Activated CD8-positive, alpha-beta memory T cell treated with anti-CD3 and anti-CD28 coated beads for 4 hours (primary cell): ENCODE results near the gene UGT3A1.
"Not testable (repeated sequence)": the region's sequence is repeated elsewhere in the genome, so short reads cannot be mapped to it uniquely, and the experiment has no call there.

ENCODE experiments used
- DNase-seq, 2 donors: peaks; one replicate each; pipeline ENCODE4 v3.0.0-alpha.2; 2020; ENCODE audit warnings: low read depth in 2 of 2

UGT3A1 gene

DNA sequence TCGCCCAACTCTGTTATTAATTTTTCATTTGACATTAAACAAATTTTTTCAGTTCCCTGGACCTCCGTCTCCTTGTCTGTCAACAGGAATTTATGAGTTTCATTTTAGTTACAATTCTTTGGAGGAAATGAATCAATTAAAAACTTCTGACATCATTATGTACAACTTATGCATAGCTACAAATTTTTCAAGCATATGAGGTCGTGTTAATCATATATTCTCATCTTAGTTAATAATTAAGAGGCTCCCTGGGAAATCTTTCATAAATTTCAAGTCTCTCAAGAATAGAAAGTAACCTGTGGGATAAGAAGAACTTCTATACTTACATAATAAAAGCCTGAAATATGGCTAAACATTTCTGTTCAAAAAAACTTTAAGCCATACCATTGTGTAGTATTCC lies 3.4 kb downstream of the UGT3A1 start:
- DNase-seq: no peak

DNA sequence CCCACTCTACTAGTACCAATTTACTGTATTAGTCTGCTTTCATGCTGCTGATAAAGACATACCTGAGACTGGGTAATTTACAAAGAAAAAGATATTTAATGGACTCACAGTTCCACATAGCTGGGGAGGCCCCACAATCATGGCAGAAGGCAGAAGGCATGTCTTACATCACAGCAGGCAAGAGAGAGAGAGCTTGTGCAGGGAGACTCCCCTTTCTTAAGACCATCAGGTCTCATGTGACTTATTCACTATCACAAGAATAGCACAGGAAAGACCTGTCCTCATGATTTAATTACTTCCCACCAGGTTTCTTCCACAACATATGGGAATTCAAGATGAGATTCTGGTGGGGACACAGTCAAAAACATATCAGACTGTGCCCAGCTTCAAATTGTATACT lies 11.5 kb downstream of the UGT3A1 start:
- DNase-seq: no peak

DNA sequence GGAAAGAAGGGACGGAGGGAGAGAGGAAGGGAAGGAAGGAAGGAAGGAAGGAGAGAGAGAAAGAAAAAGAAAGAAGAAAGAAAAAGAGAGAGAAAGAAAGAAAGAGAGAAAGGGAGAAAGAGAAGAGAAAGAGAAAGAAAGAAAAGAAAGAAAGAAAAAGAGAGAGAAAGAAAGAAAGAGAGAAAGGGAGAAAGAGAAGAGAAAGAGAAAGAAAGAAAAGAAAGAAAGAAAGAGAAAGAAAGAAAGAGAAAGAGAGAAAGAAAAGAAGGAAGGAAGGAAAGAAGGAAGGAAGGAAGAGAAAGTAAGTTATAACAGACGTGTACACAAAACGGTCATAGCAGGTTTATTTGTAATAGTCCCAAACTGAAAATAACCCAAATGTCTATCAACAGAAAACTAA lies 14.3 kb downstream of the UGT3A1 start:
- not testable (repeated sequence) for DNase-seq

GRCh38 chr5:35974570-35974969 lies 16.6 kb downstream of the UGT3A1 start:
- DNase-seq: no peak

GRCh38 chr5:35971878-35972210 lies 19.3 kb downstream of the UGT3A1 start:
- no peak for DNase-seq

- DNase-seq: no peak
These were observed 19.9 kb downstream of the UGT3A1 start for GRCh38 chr5:35971186-35971877.

- no peak for DNase-seq
These were observed 27.8 kb downstream of the UGT3A1 start for GRCh38 chr5:35963381-35963843.

- no peak for DNase-seq
These were observed 30.9 kb downstream of the UGT3A1 start for GRCh38 chr5:35960328-35960727.

DNA sequence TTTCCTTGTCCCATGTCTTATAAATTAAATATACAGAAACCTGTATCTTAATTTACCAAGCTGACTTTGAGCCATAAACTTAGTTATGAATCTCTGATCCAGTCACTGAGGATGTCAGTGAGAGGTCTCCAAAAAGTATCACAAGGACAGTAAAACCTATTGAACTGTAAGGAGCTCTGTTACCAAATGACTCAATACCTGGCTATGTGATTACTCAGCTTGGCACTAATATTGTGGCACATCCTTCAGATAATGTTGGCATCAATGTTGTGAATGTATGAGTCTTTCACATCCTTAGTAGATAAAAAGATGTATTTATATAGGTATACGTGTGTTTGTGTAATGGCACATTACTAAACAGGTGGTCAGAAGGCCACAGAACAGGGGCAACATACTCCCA lies 34.8 kb downstream of the UGT3A1 start:
- DNase-seq: no peak

DNA sequence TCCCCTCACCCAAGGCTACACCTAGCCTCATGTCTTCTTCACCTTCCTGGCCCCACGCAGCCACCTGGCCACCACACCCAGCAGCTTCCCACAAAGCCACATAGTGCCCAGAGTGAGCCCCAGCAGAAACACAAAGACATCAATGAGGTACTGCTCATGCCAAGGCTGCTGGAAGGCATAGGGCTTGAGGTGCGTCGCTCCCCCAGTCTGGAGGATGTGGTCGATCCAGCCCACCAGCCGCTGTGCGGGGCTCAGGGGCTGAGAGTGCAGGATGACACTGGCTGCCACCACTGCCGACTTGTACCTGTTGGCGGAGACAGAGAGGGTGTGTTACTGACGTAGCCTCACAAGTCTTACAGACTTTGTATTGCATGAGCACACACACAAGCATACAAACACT lies 37.0 kb downstream of the UGT3A1 start:
- no peak for DNase-seq

DNA sequence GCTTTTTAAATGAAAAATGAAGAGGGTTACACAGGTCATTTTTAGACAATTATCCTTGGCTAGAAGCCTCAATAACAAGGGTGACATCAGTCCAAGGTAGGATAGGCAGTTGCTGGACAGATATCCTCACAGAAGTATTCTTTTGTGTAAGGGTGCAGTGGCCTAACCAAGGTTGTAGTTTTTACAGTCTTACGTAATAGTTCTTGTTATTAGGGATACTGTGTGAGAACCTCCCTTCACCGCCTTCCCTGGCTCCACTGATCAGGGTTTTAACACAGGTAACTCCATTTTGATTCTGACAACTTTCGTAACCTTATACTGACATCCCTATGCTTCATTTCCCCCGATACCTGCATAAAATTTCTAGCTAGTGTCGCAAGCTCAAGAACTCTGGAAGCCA lies 44.1 kb downstream of the UGT3A1 start:
- no peak for DNase-seq

- no peak for DNase-seq
These were observed 51.6 kb downstream of the UGT3A1 start for GRCh38 chr5:35939639-35940038.

DNA sequence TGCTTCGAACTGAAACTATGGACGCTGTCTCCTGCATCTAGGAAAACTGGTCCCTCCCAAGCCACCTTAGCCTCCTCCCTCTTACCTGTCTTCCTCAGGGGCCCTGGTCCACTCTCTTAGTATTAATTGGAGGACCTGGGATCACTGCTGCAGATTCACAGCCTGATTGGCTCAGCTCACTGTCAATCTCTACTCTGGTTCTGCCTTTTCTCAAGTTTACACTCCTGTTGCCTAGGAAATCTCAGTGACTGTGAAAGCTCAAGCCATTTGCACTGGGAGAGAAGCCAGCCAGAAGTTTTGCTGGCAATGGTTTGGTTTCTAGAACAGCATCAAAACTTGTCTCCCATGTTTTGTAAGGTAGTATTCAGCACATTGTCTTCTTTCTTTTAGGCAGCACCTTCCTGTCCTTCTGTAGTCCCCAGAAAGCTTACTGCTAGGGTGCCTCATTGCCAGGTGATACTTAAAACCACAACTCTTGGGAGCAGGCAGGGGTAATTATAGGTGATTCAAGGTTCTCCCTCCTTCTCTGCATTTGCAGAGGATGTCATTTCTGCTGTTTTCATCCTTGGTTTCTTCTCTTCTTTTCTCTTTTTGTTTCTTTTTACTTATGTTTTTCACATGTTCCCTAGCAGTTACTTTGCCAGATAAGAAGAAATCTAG lies 52.5 kb downstream of the UGT3A1 start, which contains the start of gene CAPSL:
Gene CAPSL, minus strand, starts transcription at position 55 of the 660 bp plus-strand sequence. CDS start 17,502 bp downstream, outside the sequence.
- DNase-seq: no peak

DNA sequence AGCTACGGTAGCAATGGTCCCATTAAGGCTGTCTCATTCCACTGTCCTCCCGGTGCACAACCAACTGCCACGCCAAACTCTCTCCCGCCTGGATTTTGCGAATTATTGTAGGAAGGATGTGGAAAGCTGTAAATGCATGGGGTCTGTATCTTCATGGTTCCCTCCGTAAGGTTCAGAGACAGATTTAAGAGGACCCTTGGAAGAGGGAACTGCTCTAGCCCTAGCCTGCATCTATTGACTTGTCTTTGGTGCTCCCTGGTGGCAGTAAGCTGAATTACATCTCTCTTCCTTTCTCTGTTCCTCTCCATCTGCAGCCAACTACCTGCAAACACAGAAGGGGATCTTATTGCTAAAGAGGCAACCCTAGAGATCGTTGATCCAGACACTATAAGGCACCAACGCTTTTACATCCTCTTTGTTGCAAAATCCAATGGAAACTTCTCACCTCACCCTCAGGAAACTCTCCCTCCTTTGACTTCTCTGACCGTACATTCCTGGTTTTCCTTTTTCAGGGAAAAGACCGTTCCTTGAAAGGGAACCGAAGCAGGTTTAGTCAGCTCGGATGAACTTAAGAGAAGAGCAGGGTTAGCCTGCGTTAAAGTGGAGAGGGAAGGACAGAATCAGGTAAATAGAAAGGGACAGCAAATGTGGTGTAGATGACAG lies 64.7 kb downstream of the UGT3A1 start:
- DNase-seq: peak; percentile 22 to 29

GRCh38 chr5:35924950-35925722 lies 66.1 kb downstream of the UGT3A1 start:
- DNase-seq: peak; percentile 70 to 74

DNA sequence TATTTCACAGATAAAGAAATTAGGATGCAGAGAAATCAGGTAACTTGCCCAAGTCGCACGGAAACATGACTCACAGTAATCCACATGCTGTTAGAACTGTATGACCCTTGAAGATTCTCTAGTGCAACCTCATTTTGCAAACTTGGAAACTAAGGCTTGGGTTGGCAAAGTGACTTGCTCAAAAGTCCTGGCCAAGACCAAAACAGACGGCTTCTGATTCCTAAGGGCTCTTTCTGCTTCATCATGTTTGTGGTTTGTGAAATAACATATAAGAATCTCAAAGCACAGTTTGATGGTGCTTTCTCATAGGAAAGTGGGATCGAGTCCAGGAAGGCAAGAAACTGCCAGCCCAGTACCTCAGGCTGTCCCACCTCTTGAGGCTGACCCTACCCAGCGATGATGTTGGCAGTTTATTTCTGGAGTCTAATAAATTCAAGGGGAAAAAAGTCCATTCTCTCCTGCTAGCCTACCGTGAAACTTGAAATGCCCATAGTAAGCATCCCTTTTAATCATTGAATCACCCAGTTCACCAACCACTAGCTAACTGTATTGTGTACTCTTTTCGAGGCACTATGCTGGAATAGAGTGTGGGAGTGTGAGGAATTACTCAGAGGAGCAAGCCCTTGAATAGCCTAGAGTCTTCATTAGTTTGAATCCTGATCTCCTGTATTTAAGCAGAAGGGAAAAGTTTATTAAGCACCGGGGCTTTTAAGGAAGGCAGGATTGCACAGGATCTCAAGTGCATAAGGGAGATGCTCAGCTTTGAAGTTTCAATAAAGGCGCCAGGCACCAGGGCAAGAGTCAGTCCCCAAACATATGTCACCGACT lies 66.9 kb downstream of the UGT3A1 start:
- no peak for DNase-seq

- no peak for DNase-seq
These were observed 68.7 kb downstream of the UGT3A1 start for GRCh38 chr5:35922468-35922867.

DNA sequence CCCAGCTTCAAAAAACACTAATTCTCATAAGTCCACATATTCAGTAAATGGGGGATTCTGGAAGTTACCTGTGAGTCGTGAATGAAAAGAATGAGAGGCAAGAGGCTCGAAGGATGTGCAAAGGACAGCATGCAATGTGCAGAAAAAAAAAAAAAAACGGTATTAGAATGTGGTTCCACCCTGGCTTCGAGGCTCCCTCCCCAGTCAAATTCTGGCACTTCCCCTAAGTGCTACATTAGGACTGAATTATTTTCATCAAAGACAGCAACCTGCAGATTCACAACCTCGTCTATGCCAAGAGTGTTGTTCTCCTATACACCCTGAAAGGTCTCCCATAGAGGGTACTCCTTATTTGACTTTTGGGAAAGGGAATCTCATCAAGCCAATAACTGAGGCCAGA lies 69.3 kb downstream of the UGT3A1 start:
- no peak for DNase-seq

GRCh38 chr5:35920890-35921289 lies 70.3 kb downstream of the UGT3A1 start:
- no peak for DNase-seq

DNA sequence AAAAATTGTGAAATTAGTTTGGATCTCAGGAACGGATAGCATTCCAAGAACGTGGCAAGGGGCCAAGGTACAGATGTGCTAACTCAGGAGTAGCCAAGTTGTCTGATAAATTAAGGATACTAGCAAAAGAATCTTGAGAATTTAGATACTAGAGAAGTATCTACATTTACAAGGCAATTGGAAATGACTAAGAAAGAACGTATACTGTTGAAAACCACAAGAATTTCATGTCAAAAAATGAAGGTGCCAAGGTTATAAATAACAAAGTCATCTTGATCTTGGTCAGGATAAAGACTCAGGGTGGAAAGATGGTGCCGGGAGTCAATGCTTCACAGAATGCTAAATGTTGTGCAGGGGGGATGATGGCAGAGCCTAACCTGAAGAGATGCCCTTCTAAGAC lies 72.0 kb downstream of the UGT3A1 start:
- no peak for DNase-seq

GRCh38 chr5:35908814-35909213 lies 82.4 kb downstream of the UGT3A1 start:
- DNase-seq: no peak
